Forelimb muscle (tissue), 1 donor: ENCODE measurements around the gene LDB1. TPM values are rescaled to one million over a fixed set of nuclear protein-coding genes. Genes with fewer than 3 reads are reported as not detected.

ENCODE experiments used
- DNase-seq: peaks from one replicate; pipeline ENCODE4 v3.0.0-alpha.2; 2013; ENCODE audit warnings: low read depth
- polyA plus RNA-seq: library from polyadenylated mRNA; unstranded; fragments of 120-200 nt; gene quantifications from one replicate; pipeline ENCODE4 v1.2.1, GENCODE V29; 2013; ENCODE audit not compliant: insufficient read length

Gene LDB1
- polyA plus RNA-seq, 1 donor, result 83.9 TPM

GRCh38 chr10:102135956-102136526 lies 15.9 kb upstream of the LDB1 start:
- no peak for DNase-seq

- DNase-seq, result no peak
Observed at GRCh38 chr10:102134416-102134815, 14.2 kb upstream of the LDB1 start.

- no peak for DNase-seq
Observed at GRCh38 chr10:102133373-102134195, 13.4 kb upstream of the LDB1 start.

- peak; percentile 99 for DNase-seq
Observed at GRCh38 chr10:102132563-102133372, 12.6 kb upstream of the LDB1 start, which contains the start of gene PPRC1. TSS of gene PPRC1 (plus strand) at chr10:102133040. CDS start at chr10:102133069, 29 bp downstream.

GRCh38 chr10:102132193-102132562 lies 12.0 kb upstream of the LDB1 start:
- DNase-seq, result no peak

GRCh38 chr10:102131286-102132170 lies 11.4 kb upstream of the LDB1 start:
- DNase-seq, result no peak

GRCh38 chr10:102123223-102123622 lies 3.1 kb upstream of the LDB1 start:
- no peak for DNase-seq

GRCh38 chr10:102122450-102122849 lies 2.3 kb upstream of the LDB1 start:
- DNase-seq, result no peak

- no peak for DNase-seq
Observed at GRCh38 chr10:102121739-102122372, 1.7 kb upstream of the LDB1 start.

- peak; percentile 60 for DNase-seq
Observed at GRCh38 chr10:102120991-102121738, 997 bp upstream of the LDB1 start.

- no peak for DNase-seq
Observed at GRCh38 chr10:102119417-102120141, 589 bp downstream of the LDB1 start.

- no peak for DNase-seq
Observed at GRCh38 chr10:102118867-102119266, 1.3 kb downstream of the LDB1 start.

- no peak for DNase-seq
Observed at GRCh38 chr10:102117391-102118159, 2.6 kb downstream of the LDB1 start.

GRCh38 chr10:102116656-102117055 lies 3.5 kb downstream of the LDB1 start:
- DNase-seq, result no peak

GRCh38 chr10:102115775-102116174 lies 4.4 kb downstream of the LDB1 start:
- DNase-seq, result no peak

- DNase-seq, result no peak
Observed at GRCh38 chr10:102114861-102115618, 5.1 kb downstream of the LDB1 start.

GRCh38 chr10:102113956-102114857 lies 6.0 kb downstream of the LDB1 start:
- no peak for DNase-seq
